H1 (cell line): ENCODE measurements around the gene PEX14. TPM values are rescaled to one million over a fixed set of nuclear protein-coding genes. Genes with fewer than 3 reads are reported as not detected.

ENCODE experiments used
- CHD7 ChIP-seq: fragments of 300-600 bp; sonication (generic); IDR thresholded peaks from 2 replicates; pipeline ENCODE4 v1.7.1; 2012; ENCODE audit warnings: low read length, moderate library complexity, mild to moderate bottlenecking, inconsistent platforms; ENCODE audit not compliant: insufficient replicate concordance
- polyA plus RNA-seq, 7 experiments: library from polyadenylated mRNA; depleted of rRNA in 3 of 7; stranded (reverse) in 5 of 7; unstranded in 2 of 7; fragments of >200 nt in 5 of 7; fragments of 200-250 nt in 2 of 7; gene quantifications; 1 replicate in 5 of 7; 2 replicates in 1 of 7; 4 replicates in 1 of 7; pipeline versions ENCODE4 v1.2.1 to v1.2.3, GENCODE V29; 2011 to 2013; ENCODE audit warnings: missing spikeins in 2 of 7, mixed read lengths in 2 of 7
- total RNA-seq: library from RNA; stranded (reverse); fragmentation: NEBNext Ultra II Directional; extraction: Animal tissue kit (Norgen Biotek cat#: 25700); gene quantifications from 2 replicates; pipeline ENCODE4 v1.2.1, GENCODE V29; 2021

Gene PEX14
- total and polyA plus RNA-seq, 2 of the 8 experiments (the other 6 are each of a cell fraction or from before 2014, with no cell fraction given): 13.0 to 19.8 TPM

- no peak for TF ChIP-seq CHD7
- TF ChIP-seq, all 59 proteins: peak for 0
Measured at GRCh38 chr1:10490286-10490970, 15.7 kb downstream of the PEX14 start (continued).
